HepG2 (cell line): ENCODE measurements around the gene ZBTB48. TPM values are rescaled to one million over a fixed set of nuclear protein-coding genes. Genes with fewer than 3 reads are reported as not detected.

Experiments
- AHDC1 ChIP-seq: sonication (generic); formaldehyde crosslinking; IDR thresholded peaks from 2 replicates; pipeline ENCODE4 v1.5.1; 2020; ENCODE audit warnings: mild to moderate bottlenecking, missing genetic modification reagents, borderline replicate concordance
- ARNTL ChIP-seq: sonication (generic); formaldehyde crosslinking; IDR thresholded peaks from 2 replicates; pipeline ENCODE4 v1.4.0; 2020; ENCODE audit warnings: mild to moderate bottlenecking, missing genetic modification reagents
- CBFB ChIP-seq: sonication (generic); formaldehyde crosslinking; IDR thresholded peaks from 2 replicates; pipeline ENCODE4 v1.4.0; 2020; ENCODE audit warnings: missing genetic modification reagents
- E2F2 ChIP-seq: sonication (generic); formaldehyde crosslinking; IDR thresholded peaks from 2 replicates; pipeline ENCODE4 v1.4.0; 2020; ENCODE audit warnings: missing genetic modification reagents, borderline replicate concordance
- KLF16 ChIP-seq, 2 experiments: sonication (generic) in 1 of 2; formaldehyde crosslinking in 1 of 2; IDR thresholded peaks; 2 replicates each; pipeline versions ENCODE4 v1.6.1 to v1.8.0; 2016 to 2023; ENCODE audit warnings: missing genetic modification reagents in 2 of 2, missing compliant biosample characterization in 1 of 2
- PHF20 ChIP-seq: sonication (generic); formaldehyde crosslinking; IDR thresholded peaks from 2 replicates; pipeline ENCODE4 v1.5.0; 2020; ENCODE audit warnings: mild to moderate bottlenecking, missing genetic modification reagents
- PRDM15 ChIP-seq: sonication (generic); formaldehyde crosslinking; IDR thresholded peaks from 2 replicates; pipeline ENCODE4 v1.4.0; 2020; ENCODE audit warnings: missing genetic modification reagents
- RFXAP ChIP-seq: sonication (generic); formaldehyde crosslinking; IDR thresholded peaks from 2 replicates; pipeline ENCODE4 v1.4.0; 2020; ENCODE audit warnings: missing genetic modification reagents, borderline replicate concordance
- THAP7 ChIP-seq: sonication (generic); formaldehyde crosslinking; IDR thresholded peaks from 2 replicates; pipeline ENCODE4 v1.8.1; 2023; ENCODE audit warnings: mild to moderate bottlenecking, missing genetic modification reagents
- ZNF281 ChIP-seq: sonication (generic); formaldehyde crosslinking; IDR thresholded peaks from 2 replicates; pipeline ENCODE4 v1.4.0; 2020; ENCODE audit warnings: missing genetic modification reagents, borderline replicate concordance
- ZNF34 ChIP-seq: sonication (generic); formaldehyde crosslinking; IDR thresholded peaks from 2 replicates; pipeline ENCODE4 v1.4.0; 2020; ENCODE audit warnings: mild to moderate bottlenecking, missing genetic modification reagents, borderline replicate concordance
- ZNF414 ChIP-seq: sonication (generic); formaldehyde crosslinking; IDR thresholded peaks from 2 replicates; pipeline ENCODE4 v1.5.0; 2020; ENCODE audit warnings: missing genetic modification reagents
- polyA plus RNA-seq, 8 experiments: library from polyadenylated mRNA; depleted of rRNA in 3 of 8; stranded (reverse) in 7 of 8; unstranded in 1 of 8; fragments of >200 nt; fragmentation: Illumina TruSeq in 4 of 8; extraction: Trizol in 4 of 8; gene quantifications; 2 replicates each; pipeline versions ENCODE4 v1.2.1 to v1.2.3, GENCODE V29; 2011 to 2016; ENCODE audit warnings: low read depth in 4 of 8, missing spikeins in 1 of 8, mixed read lengths in 1 of 8; ENCODE audit not compliant: insufficient read depth in 1 of 8
- total RNA-seq, 5 experiments: library from RNA; depleted of rRNA; stranded (reverse); fragments of >200 nt; fragmentation: Illumina TruSeq; extraction: Trizol; gene quantifications; 2 replicates each; pipeline ENCODE4 v1.2.3, GENCODE V29; 2016; ENCODE audit warnings: low read depth in 1 of 5

ZBTB48 gene
- total and polyA plus RNA-seq, 2 of the 13 experiments (the other 11 are each of a cell fraction or from before 2014, with no cell fraction given), result 13.0 to 17.1 TPM

GRCh38 chr1:6613361-6614018 is 33.7 kb downstream of the ZBTB48 start, which contains the start of gene PHF13 (continued):
- TF ChIP-seq PRDM15 (no peak), THAP7 (CRISPR knock-in tag) (peak; percentile 37; the same call in 1 of the 2 replicates), KLF16 (CRISPR knock-in tag; IDR thresholded peaks at IDR 0.05) (no peak; a peak in 1 of 4 replicates), ZNF34 (no peak), E2F2 (CRISPR knock-in tag) (0 out of 2 replicates have a peak, but pooled peaks have one; percentile 31), ARNTL (CRISPR knock-in tag) (0 out of 2 replicates have a peak, but pooled peaks have one; percentile 32), CBFB (CRISPR knock-in tag) (peak; percentile 47; the same call in 1 of the 2 replicates), ZNF281 (CRISPR knock-in tag) (peak; percentile 97), AHDC1 (no peak), ZNF414 (CRISPR knock-in tag) (peak; percentile 36; the same call in 1 of the 2 replicates), RFXAP (CRISPR knock-in tag) (0 out of 2 replicates have a peak, but pooled peaks have one; percentile 37), PHF20 (CRISPR knock-in tag) (peak; percentile 39; the same call in 1 of the 2 replicates)
